ENCODE results near the gene YAF2. TPM values are rescaled to one million over a fixed set of nuclear protein-coding genes. Genes with fewer than 3 reads are reported as not detected.

YAF2 gene
- total RNA-seq, 4 donors from 2014 or later = 22.7 to 55.4 (median 24.5) TPM

DNA sequence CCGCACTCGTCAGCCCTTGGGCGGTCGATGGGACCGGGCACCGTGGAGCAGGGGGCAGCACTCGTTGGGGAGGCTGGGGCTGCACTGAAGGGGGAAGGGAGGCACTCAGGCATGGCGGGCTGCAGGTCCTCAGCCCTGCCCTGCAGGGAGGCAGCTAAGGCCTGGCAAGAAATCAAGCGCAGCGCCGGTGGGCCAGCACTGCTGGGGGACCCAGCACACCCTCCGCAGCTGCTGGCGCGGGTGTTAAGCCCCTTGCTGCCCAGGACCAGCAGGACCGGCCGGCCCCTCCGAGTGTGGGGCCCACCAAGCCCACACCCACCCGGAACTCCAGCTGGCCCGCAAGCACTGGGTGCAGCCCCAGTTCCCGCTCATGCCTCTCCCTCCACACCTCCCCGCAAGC, 35.7 kb upstream of the YAF2 start:
- Histone ChIP-seq H3K27me3 (no peaks in the 10 kb centered on the region), H3K4me1 (no peaks in the 10 kb centered on the region), H3K27ac (no peak overlapping the region), H3K4me3 (no peak overlapping the region), H3K9me3 (no peaks in the 10 kb centered on the region), H3K36me3 (no peaks in the 10 kb centered on the region)
- in situ Hi-C loops (cut with MboI; ENCODE audit: low pct_ligation_motif_present in 1 of 4, low pct_unique_long_range_greater_than_20kb in 1 of 4, low sequenced_read_pairs in 3 of 4) = no loop called here
- TF ChIP-seq POLR2AphosphoS5 (IDR thresholded peaks at IDR 0.05) = no peak
- no peak for TF ChIP-seq POLR2A (IDR thresholded peaks at IDR 0.05)
- TF ChIP-seq, protein P1, sequence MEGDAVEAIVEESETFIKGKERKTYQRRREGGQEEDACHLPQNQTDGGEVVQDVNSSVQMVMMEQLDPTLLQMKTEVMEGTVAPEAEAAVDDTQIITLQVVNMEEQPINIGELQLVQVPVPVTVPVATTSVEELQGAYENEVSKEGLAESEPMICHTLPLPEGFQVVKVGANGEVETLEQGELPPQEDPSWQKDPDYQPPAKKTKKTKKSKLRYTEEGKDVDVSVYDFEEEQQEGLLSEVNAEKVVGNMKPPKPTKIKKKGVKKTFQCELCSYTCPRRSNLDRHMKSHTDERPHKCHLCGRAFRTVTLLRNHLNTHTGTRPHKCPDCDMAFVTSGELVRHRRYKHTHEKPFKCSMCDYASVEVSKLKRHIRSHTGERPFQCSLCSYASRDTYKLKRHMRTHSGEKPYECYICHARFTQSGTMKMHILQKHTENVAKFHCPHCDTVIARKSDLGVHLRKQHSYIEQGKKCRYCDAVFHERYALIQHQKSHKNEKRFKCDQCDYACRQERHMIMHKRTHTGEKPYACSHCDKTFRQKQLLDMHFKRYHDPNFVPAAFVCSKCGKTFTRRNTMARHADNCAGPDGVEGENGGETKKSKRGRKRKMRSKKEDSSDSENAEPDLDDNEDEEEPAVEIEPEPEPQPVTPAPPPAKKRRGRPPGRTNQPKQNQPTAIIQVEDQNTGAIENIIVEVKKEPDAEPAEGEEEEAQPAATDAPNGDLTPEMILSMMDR (IDR thresholded peaks at IDR 0.05) = no peak
- no peak for TF ChIP-seq EP300 (IDR thresholded peaks at IDR 0.05; ENCODE audit: low read depth)
- intact Hi-C loops (cut with DNase I; ENCODE audit: low total_unique reads) = no loop called here
- DNase-seq = no peak
- 97% methylated on average over 21 of the region's 21 CpGs; no CpG with 5 or more reads in 1 of the 2 donors for WGBS, 2 donors (ENCODE audit: low coverage in 1 of 2)

DNA sequence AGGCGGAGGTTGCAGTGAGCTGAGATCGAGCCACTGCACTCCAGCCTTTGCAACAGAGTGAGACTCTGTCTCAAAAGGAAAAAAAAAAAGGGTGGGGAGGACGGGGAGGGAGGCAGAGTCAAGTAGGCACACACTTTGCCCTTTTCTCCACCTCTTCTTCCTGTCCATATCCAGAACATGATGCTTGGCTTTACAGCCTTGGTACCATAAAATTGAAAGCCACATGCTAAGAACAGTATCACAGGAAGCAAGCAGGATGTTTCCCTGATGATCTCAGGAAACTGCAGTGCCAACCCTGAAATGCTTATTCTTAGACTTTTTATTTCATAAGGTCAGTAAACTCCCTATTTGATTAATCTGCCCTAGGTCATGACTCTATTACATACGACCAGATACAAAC, 32.5 kb upstream of the YAF2 start:
- in situ Hi-C loops (cut with MboI; ENCODE audit: low pct_ligation_motif_present in 1 of 4, low pct_unique_long_range_greater_than_20kb in 1 of 4, low sequenced_read_pairs in 3 of 4) = no loop called here

DNA sequence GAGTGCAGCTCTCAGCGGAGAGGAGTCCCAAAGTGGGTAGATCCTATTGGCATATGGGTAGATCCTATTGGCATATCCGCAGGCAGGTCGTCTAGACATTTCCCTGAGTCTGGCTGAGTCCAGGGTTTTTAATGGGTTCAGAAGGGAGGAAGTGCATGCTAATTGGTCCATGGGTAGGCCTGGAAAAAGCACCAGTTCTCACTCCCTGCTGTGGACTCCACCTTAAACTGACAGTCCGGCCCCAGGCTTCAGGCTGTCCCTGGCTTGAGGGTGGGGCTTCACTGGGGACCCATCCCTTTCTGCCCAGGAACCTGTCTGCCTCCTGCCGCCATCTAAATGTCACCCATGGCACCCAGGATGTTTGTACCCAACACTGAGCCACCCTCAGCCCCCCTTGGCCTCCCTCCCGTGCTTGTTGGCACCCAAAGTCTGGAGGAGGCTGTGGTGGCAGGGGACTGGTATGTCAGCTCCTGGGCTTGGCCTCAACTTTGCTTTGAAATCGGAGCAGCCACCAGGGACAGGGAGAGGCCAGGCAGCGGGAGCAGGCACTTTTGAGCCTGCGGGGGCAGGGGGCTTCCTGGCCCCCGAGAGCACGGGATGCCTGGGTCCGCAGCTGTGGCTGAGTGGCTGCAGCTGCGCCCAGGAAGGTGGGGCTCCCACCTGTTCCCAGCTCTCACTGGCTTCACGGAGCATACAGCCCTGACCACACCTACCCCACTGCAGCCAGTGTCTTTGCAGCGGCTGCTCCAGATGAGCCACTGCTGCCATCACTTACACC, 29.6 kb upstream of the YAF2 start:
- WGBS, 2 donors (ENCODE audit: low coverage in 1 of 2) = 84% methylated on average over 15 of the region's 15 CpGs; no CpG with 5 or more reads in 1 of the 2 donors
- H3K9me3 ChIP-seq = no peaks in the 10 kb centered on the region
- no peak overlapping the region for H3K4me3 ChIP-seq
- no peaks in the 10 kb centered on the region for H3K27me3 ChIP-seq
- TF ChIP-seq POLR2A (IDR thresholded peaks at IDR 0.05) = no peak
- no peak for TF ChIP-seq POLR2AphosphoS5 (IDR thresholded peaks at IDR 0.05)
- TF ChIP-seq EP300 (IDR thresholded peaks at IDR 0.05; ENCODE audit: low read depth) = no peak
- TF ChIP-seq, protein P1 (IDR thresholded peaks at IDR 0.05) = no peak
- no peak overlapping the region for H3K27ac ChIP-seq
- DNase-seq = no peak
- no peaks in the 10 kb centered on the region for H3K4me1 ChIP-seq
- intact Hi-C loops (cut with DNase I; ENCODE audit: low total_unique reads) = no loop called here
- in situ Hi-C loops (cut with MboI; ENCODE audit: low pct_ligation_motif_present in 1 of 4, low pct_unique_long_range_greater_than_20kb in 1 of 4, low sequenced_read_pairs in 3 of 4) = no loop called here
- H3K36me3 ChIP-seq = no peaks in the 10 kb centered on the region

More for the DNA sequence above, 32.5 kb upstream of the YAF2 start:
- no peak for DNase-seq
- H3K4me3 ChIP-seq = no peak overlapping the region
- intact Hi-C loops (cut with DNase I; ENCODE audit: low total_unique reads) = no loop called here
- 48 to 58% methylated on average over 4 of the region's 4 CpGs for WGBS, 2 donors (ENCODE audit: low coverage in 1 of 2)
- H3K4me1 ChIP-seq = no peaks in the 10 kb centered on the region
- no peaks in the 10 kb centered on the region for H3K27me3 ChIP-seq
- no peak overlapping the region for H3K27ac ChIP-seq
- H3K9me3 ChIP-seq = no peaks in the 10 kb centered on the region
- TF ChIP-seq POLR2AphosphoS5 (IDR thresholded peaks at IDR 0.05) (no peak), EP300 (IDR thresholded peaks at IDR 0.05; ENCODE audit: low read depth) (no peak), POLR2A (IDR thresholded peaks at IDR 0.05) (no peak)
- TF ChIP-seq, protein P1 (IDR thresholded peaks at IDR 0.05) = no peak
- H3K36me3 ChIP-seq = no peaks in the 10 kb centered on the region

DNA sequence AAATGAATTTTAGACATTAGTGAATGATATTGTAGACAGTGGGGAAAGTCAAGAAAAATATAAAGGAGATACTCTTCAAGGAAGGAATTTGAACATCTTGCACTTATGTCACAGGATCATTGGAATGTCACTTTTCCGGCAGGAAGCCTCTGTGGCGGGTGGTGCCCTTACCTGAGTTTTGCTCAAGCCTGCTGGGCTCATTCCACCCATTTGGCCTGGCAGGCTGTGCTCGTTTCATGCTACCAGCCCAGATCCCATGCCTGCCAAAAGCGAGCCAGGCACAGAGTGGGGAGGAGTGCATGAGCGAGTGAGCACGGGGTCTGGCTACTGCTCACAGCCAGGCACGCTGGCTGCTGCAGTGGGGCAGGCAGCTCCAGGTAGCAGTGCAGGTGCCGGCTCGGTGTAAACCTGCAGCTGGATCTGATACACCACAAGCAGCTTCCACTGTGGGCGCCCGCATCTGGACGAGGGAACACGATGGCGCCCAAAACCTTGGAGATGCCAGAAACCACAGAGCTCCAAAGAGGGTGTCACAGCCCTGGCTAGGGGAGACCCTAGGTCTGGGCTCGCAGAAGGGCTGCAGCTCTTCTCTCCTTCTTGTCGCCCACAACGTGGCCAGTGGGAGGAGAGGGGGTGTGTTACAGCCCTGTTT, 28.7 kb upstream of the YAF2 start:
- H3K4me3 ChIP-seq = no peak overlapping the region
- DNase-seq = no peak
- TF ChIP-seq POLR2A (IDR thresholded peaks at IDR 0.05) = no peak
- TF ChIP-seq EP300 (IDR thresholded peaks at IDR 0.05; ENCODE audit: low read depth) = no peak
- TF ChIP-seq, protein P1 (IDR thresholded peaks at IDR 0.05) = no peak
- no peak for TF ChIP-seq POLR2AphosphoS5 (IDR thresholded peaks at IDR 0.05)
- H3K9me3 ChIP-seq = no peaks in the 10 kb centered on the region
- H3K27me3 ChIP-seq = no peaks in the 10 kb centered on the region
- in situ Hi-C loops (cut with MboI; ENCODE audit: low pct_ligation_motif_present in 1 of 4, low pct_unique_long_range_greater_than_20kb in 1 of 4, low sequenced_read_pairs in 3 of 4) (no loop called here), intact Hi-C loops (cut with DNase I; ENCODE audit: low total_unique reads) (no loop called here)
- whole genome bisulfite sequencing, 2 donors (ENCODE audit: low coverage in 1 of 2) = 92 to 100% methylated on average over 2 to 17 of the region's 17 CpGs
- H3K36me3 ChIP-seq = no peaks in the 10 kb centered on the region
- no peaks in the 10 kb centered on the region for H3K4me1 ChIP-seq
- no peak overlapping the region for H3K27ac ChIP-seq

All from transverse colon (tissue), 4 donors.